Esophagus muscularis mucosa (tissue), 4 donors: ENCODE measurements around the gene DSCAM. TPM values are rescaled to one million over a fixed set of nuclear protein-coding genes. Genes with fewer than 3 reads are reported as not detected.

Experiments
- DNase-seq: peaks from one replicate; pipeline ENCODE4 v3.0.0-alpha.2; 2017; ENCODE audit errors: extremely low spot score
- H3K27ac ChIP-seq, 4 donors: fragments of 200-600 bp; sonication (generic); replicated peaks in 1 of 4; 1 replicate in 3 of 4; 2 replicates in 1 of 4; pipeline ENCODE4 v1.5.1; 2016 to 2019; ENCODE audit warnings: mild to moderate bottlenecking in 1 of 4
- H3K27me3 ChIP-seq, 4 donors: fragments of 200-600 bp; sonication (generic); one replicate each; pipeline versions ENCODE4 v1.5.1 to v1.6.0; 2016 to 2019
- H3K36me3 ChIP-seq, 4 donors: fragments of 200-600 bp; sonication (generic); one replicate each; pipeline ENCODE4 v1.5.1; 2016 to 2019
- H3K4me1 ChIP-seq, 4 donors: fragments of 200-600 bp; sonication (generic); one replicate each; pipeline ENCODE4 v1.5.1; 2016 to 2019
- H3K4me3 ChIP-seq, 4 donors: fragments of 200-600 bp; sonication (generic); 1 replicate in 2 of 4; 2 replicates in 2 of 4; pipeline ENCODE4 v1.5.1; 2016 to 2019; ENCODE audit warnings: mild to moderate bottlenecking in 4 of 4, moderate library complexity in 1 of 4
- H3K9me3 ChIP-seq, 4 donors: fragments of 200-600 bp; sonication (generic); 1 replicate in 3 of 4; 2 replicates in 1 of 4; pipeline ENCODE4 v1.5.1; 2016 to 2019
- CTCF ChIP-seq, 3 experiments: fragments of 200-600 bp in 2 of 3; fragments of 450-650 bp in 1 of 3; sonication (generic) in 2 of 3; IDR thresholded peaks; one replicate each; pipeline ENCODE4 v1.5.1; 2017 to 2019; ENCODE audit warnings: antibody characterized with exemption in 3 of 3, mild to moderate bottlenecking in 2 of 3, moderate library complexity in 1 of 3
- EP300 ChIP-seq: sonication (generic); formaldehyde crosslinking; IDR thresholded peaks from one replicate; pipeline ENCODE4 v1.6.1; 2017; ENCODE audit warnings: antibody characterized with exemption
- POLR2A ChIP-seq: fragments of 450-650 bp; IDR thresholded peaks from one replicate; pipeline ENCODE4 v1.6.1; 2017; ENCODE audit warnings: antibody characterized with exemption, moderate library complexity, mild to moderate bottlenecking, low read depth
- POLR2AphosphoS5 ChIP-seq, 2 donors: sonication (generic); formaldehyde crosslinking; IDR thresholded peaks; one replicate each; pipeline ENCODE4 v1.6.1; 2017; ENCODE audit warnings: antibody characterized with exemption in 2 of 2
- WGBS: methylation state at CpG from one replicate; pipeline ENCODE4 v1.1.5; 2018; 5-methylcytosine and 5-hydroxymethylcytosine counted together
- intact Hi-C: fragments of 100-400 bp; cut with DNase I; formaldehyde crosslinking; loops from one replicate; pipeline ENCODE4 v1.15.1; 2023
- total RNA-seq, 4 donors: library from RNA; depleted of rRNA; stranded (reverse); fragments of >200 nt; gene quantifications; one replicate each; pipeline versions ENCODE4 v1.1.0 to v1.2.1, GENCODE V29; 2016

DSCAM gene
- total RNA-seq, 4 donors from 2014 or later: 0.06 to 0.42 (median 0.17) TPM; not detected in 1

- Histone ChIP-seq H3K27ac (no peak overlapping the region), H3K36me3 (no peaks in the 10 kb centered on the region), H3K9me3 (no peaks in the 10 kb centered on the region), H3K4me3 (no peak overlapping the region), H3K4me1 (no peaks in the 10 kb centered on the region), H3K27me3 (no peaks in the 10 kb centered on the region)
- 52% methylated on average over 3 of the region's 3 CpGs for WGBS
- DNase-seq: no peak
- TF ChIP-seq CTCF (IDR thresholded peaks at IDR 0.05) (no peak), POLR2A (no peak), EP300 (no peak), POLR2AphosphoS5 (IDR thresholded peaks at IDR 0.05) (no peak)
- intact Hi-C loops: no loop called here
These were observed 259.1 kb downstream of the DSCAM start for GRCh38 chr21:40587736-40588346.

- intact Hi-C loops: no loop called here
- 76% methylated on average over 2 of the region's 2 CpGs for WGBS
- TF ChIP-seq POLR2A (no peak), CTCF (IDR thresholded peaks at IDR 0.05) (no peak), EP300 (no peak), POLR2AphosphoS5 (IDR thresholded peaks at IDR 0.05) (no peak)
These were observed 260.4 kb downstream of the DSCAM start for GRCh38 chr21:40586575-40586974.

GRCh38 chr21:40577285-40578043 is 269.5 kb downstream of the DSCAM start:
- no peak overlapping the region for H3K4me3 ChIP-seq
- no peaks in the 10 kb centered on the region for H3K4me1 ChIP-seq
- TF ChIP-seq POLR2AphosphoS5 (IDR thresholded peaks at IDR 0.05): no peak
- TF ChIP-seq EP300: no peak
- no peak for TF ChIP-seq CTCF (IDR thresholded peaks at IDR 0.05)
- no peak for TF ChIP-seq POLR2A
- H3K27ac ChIP-seq: no peak overlapping the region
- DNase-seq: no peak
- no peaks in the 10 kb centered on the region for H3K27me3 ChIP-seq
- no peaks in the 10 kb centered on the region for H3K9me3 ChIP-seq
- intact Hi-C loops: no loop called here
- WGBS: 79% methylated on average over 26 of the region's 27 CpGs
- no peaks in the 10 kb centered on the region for H3K36me3 ChIP-seq

More at GRCh38 chr21:40586575-40586974, 260.4 kb downstream of the DSCAM start:
- DNase-seq: no peak
- H3K27ac ChIP-seq: no peak overlapping the region
- no peak overlapping the region for H3K4me3 ChIP-seq
- no peaks in the 10 kb centered on the region for H3K9me3 ChIP-seq
- H3K36me3 ChIP-seq: no peaks in the 10 kb centered on the region
- H3K27me3 ChIP-seq: no peaks in the 10 kb centered on the region
- no peaks in the 10 kb centered on the region for H3K4me1 ChIP-seq

GRCh38 chr21:40575976-40576375 is 271.0 kb downstream of the DSCAM start:
- Histone ChIP-seq H3K36me3 (no peaks in the 10 kb centered on the region), H3K27ac (no peak overlapping the region), H3K4me1 (no peaks in the 10 kb centered on the region), H3K9me3 (no peaks in the 10 kb centered on the region), H3K27me3 (no peaks in the 10 kb centered on the region), H3K4me3 (no peak overlapping the region)
- no peak for DNase-seq
- no peak for TF ChIP-seq CTCF (IDR thresholded peaks at IDR 0.05)
- no peak for TF ChIP-seq POLR2AphosphoS5 (IDR thresholded peaks at IDR 0.05)
- TF ChIP-seq EP300: no peak
- TF ChIP-seq POLR2A: no peak
- intact Hi-C loops: no loop called here
